SK-N-MC (cell line): ENCODE measurements around the gene SCFD1.
"Not testable (repeated sequence)": the region's sequence is repeated elsewhere in the genome, so short reads cannot be mapped to it uniquely, and the experiment has no call there.

ENCODE experiments used
- EZH2 ChIP-seq: fragments of 200-600 bp; sonication (generic); IDR thresholded peaks from one replicate; pipeline ENCODE4 v1.6.1; 2017; ENCODE audit warnings: antibody characterized with exemption
- POLR2AphosphoS5 ChIP-seq: IDR thresholded peaks from 2 replicates; pipeline ENCODE4 v1.6.1; 2012; ENCODE audit warnings: mild to moderate bottlenecking, low read depth, low read length, borderline replicate concordance

DNA sequence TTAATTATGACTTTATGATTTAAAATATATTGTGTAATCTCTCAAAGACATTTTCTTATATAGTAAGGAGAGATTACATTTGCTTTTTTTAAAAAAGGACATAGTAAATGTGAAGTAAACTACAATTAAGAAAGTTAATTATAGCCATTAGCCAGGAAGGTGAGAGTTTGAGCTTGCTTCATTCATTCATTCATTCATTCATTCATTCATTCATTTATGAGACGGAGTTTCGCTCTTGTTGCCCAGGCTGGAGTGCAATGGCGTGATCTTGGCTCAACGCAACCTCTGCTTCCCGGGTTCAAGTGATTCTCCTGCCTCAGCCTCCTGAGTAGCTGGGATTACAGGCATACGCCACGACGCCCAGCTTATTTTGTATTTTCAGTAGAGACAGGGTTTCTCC is 17.4 kb upstream of the SCFD1 start:
- TF ChIP-seq POLR2AphosphoS5, EZH2: not testable (repeated sequence)
